ENCODE results near the gene SMG5. TPM values are rescaled to one million over a fixed set of nuclear protein-coding genes. Genes with fewer than 3 reads are reported as not detected.
A peak's percentile ranks its signal among the peaks of the same experiment; 100 is the strongest.
"Not testable (repeated sequence)": the region's sequence is repeated elsewhere in the genome, so short reads cannot be mapped to it uniquely, and the experiment has no call there.

Gene SMG5
- total RNA-seq, 1 donor from 2014 or later = 95.8 TPM

DNA sequence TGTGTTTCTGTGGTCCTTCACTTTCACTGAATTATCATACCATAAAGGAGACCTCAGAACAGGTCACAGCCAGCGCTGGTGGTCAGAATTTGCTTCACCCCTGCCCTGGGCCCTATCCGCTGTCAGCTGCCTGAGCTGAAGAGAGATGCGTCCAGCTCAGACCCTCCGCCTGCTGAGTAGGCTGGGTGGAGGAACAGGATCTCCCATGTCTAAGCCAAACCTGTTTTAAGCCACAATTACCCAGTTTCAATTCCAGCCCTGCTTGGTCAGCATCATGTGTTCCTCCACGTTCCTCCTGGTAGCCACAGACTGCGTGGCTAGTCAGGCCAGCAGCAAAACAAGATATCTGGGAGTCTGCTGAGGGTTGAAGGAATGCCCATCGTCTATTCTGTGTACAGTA lies 54.1 kb downstream of the SMG5 start:
- peaks cover 34% of the 10 kb centered on the region for H3K36me3 Mint-ChIP-seq (ENCODE audit: low read depth)
- peak overlapping the region; percentile 46 for H3K27ac Mint-ChIP-seq
- no peaks in the 10 kb centered on the region for H3K27me3 Mint-ChIP-seq
- H3K4me1 Mint-ChIP-seq = peaks cover 24% of the 10 kb centered on the region
- no peak overlapping the region for H3K4me3 Mint-ChIP-seq
- DNase-seq = no peak
- H3K9me3 Mint-ChIP-seq = no peaks in the 10 kb centered on the region
- intact Hi-C loops (cut with micrococcal nuclease) = no loop called here

DNA sequence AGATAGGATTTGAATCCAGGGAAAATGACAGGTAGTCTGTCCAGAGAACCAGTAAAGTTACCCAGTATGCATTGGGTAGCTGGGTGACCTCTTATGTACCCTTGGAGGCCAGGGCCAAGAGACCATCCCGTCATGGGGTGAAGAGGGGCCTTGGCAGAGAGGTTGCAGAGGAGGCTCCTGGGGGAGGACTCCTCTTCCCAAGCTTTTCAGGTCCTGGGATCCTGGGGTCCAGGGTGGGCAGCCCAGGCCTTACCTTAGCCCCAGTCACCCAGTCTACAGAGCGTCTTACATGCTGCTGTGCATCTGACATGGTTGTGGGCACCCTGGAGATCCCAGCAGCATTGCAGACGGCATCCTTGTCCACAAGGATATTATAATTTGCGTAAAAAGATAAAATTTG lies 55.8 kb downstream of the SMG5 start:
- H3K4me3 Mint-ChIP-seq = no peak overlapping the region
- intact Hi-C loops (cut with micrococcal nuclease) = no loop called here
- no peaks in the 10 kb centered on the region for H3K27me3 Mint-ChIP-seq
- H3K4me1 Mint-ChIP-seq = peaks cover 41% of the 10 kb centered on the region
- no peaks in the 10 kb centered on the region for H3K9me3 Mint-ChIP-seq
- peaks cover 38% of the 10 kb centered on the region for H3K36me3 Mint-ChIP-seq (ENCODE audit: low read depth)
- DNase-seq = no peak
- H3K27ac Mint-ChIP-seq = peak overlapping the region; percentile 90

DNA sequence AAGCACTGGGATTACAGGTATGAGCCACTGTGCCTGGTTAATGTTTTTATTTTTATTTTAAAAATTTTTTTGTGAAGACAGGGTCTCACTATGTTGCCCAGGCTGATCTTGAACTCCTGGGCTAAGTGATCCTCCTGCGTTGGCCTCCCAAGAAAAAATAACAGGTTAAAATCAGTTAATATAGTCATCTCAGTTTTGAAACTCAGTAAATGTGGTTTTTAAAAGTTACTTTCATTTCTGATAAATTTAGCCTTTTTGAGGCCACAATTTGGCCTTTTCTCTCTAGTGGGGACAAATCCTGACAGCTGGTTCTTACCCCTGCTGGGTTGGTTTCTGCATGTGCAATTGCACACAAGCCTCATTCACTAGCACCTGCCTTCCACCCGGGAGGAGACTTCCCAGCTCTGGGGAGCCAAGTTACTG lies 56.5 kb downstream of the SMG5 start:
- H3K4me1 Mint-ChIP-seq = peaks cover 48% of the 10 kb centered on the region
- no peaks in the 10 kb centered on the region for H3K27me3 Mint-ChIP-seq
- peaks cover 45% of the 10 kb centered on the region for H3K36me3 Mint-ChIP-seq (ENCODE audit: low read depth)
- peak overlapping the region; percentile 26 for H3K4me3 Mint-ChIP-seq
- H3K9me3 Mint-ChIP-seq = peaks cover 2% of the 10 kb centered on the region
- H3K27ac Mint-ChIP-seq = peak overlapping the region; percentile 90
- intact Hi-C loops (cut with micrococcal nuclease) = no loop called here
- DNase-seq = peak; percentile 73

DNA sequence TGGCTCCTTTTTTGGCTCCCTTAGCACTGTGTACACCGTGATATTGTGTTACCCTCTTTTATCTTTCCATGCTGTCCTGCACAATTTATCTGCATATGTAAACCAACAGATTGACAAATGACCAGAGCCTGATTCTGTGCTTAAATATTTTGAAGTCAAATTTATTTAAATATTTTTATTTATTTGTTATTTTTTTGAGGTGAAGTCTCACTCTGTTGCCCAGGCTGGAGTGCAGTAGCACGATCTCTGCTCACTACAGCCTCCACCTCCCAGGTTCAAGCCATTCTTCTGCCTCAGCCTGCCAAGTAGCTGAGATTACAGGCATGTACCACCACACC lies 57.0 kb downstream of the SMG5 start:
- Mint-ChIP-seq H3K4me1 (peaks cover 51% of the 10 kb centered on the region), H3K4me3 (peak overlapping the region; percentile 40), H3K27me3 (no peaks in the 10 kb centered on the region), H3K36me3 (ENCODE audit: low read depth) (peaks cover 48% of the 10 kb centered on the region), H3K27ac (peak overlapping the region; percentile 86), H3K9me3 (peaks cover 4% of the 10 kb centered on the region)
- no peak for DNase-seq
- intact Hi-C loops (cut with micrococcal nuclease) = loop anchor here (1.0 kb wide), 2 partner anchors 79 to 84 kb away; no protein-coding TSS in a partner anchor

DNA sequence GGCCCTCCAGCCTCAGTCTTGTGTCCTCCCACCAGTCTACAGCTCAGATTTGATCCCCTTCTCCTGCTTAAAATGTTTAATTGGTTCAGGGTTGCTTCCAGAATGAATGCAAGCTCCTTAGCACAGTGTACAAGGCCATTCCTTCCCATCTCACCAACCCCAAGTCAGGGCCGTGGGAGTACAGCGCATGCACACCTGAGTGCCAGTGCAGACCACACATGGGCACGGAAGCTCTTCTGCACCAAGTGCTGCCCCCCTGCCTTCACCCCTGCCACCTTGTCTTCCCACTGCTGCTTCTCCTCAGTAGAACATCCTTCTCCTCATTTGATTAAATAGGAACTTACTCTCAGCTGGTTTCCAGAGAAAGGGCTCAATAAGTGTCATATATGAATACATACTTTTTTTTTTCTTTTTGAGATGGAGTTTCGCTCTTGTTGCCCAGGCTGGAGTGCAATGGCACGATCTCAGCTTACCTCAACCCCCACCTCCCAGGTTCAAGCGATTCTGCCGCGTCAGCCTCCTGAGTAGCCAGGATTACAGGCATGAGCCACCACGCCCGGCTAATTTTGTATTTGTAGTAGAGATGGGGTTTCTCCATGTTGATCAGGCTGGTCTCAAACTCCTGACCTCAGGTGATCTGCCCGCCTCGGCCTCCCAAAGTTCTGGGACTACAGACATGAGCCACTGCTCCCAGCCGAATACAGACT lies 60.5 kb downstream of the SMG5 start:
- peak overlapping the region; percentile 93 for H3K27ac Mint-ChIP-seq
- intact Hi-C loops (cut with micrococcal nuclease) = no loop called here
- no peak for DNase-seq
- H3K4me1 Mint-ChIP-seq = peaks cover 59% of the 10 kb centered on the region
- H3K27me3 Mint-ChIP-seq = no peaks in the 10 kb centered on the region
- peak overlapping the region; percentile 65 for H3K4me3 Mint-ChIP-seq
- H3K9me3 Mint-ChIP-seq = peaks cover 9% of the 10 kb centered on the region
- peaks cover 51% of the 10 kb centered on the region for H3K36me3 Mint-ChIP-seq (ENCODE audit: low read depth)

DNA sequence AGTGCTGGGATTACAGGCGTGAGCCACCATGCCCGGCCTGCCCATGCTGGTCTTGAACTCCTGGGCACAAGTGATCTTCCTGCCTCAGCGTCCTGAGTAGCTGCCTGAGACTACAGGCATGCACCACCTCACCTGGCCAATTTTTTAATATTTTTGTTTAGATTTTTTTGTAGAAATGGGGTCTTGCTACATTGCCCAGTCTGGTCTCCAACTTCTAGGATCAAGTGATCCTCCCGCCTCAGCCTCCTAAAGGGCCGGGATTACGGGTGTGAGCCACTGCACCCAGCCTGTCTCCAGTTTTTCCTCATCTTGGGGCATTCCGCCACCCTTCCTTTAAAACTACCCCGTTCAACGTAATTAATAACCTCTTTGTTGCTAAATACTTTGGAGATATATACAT lies 62.4 kb downstream of the SMG5 start:
- DNase-seq = no peak
- intact Hi-C loops (cut with micrococcal nuclease) = no loop called here
- Mint-ChIP-seq H3K27me3 (no peaks in the 10 kb centered on the region), H3K4me1 (peaks cover 53% of the 10 kb centered on the region), H3K36me3 (ENCODE audit: low read depth) (peaks cover 46% of the 10 kb centered on the region), H3K27ac (peak overlapping the region; percentile 96), H3K4me3 (no peak overlapping the region), H3K9me3 (peaks cover 9% of the 10 kb centered on the region)

DNA sequence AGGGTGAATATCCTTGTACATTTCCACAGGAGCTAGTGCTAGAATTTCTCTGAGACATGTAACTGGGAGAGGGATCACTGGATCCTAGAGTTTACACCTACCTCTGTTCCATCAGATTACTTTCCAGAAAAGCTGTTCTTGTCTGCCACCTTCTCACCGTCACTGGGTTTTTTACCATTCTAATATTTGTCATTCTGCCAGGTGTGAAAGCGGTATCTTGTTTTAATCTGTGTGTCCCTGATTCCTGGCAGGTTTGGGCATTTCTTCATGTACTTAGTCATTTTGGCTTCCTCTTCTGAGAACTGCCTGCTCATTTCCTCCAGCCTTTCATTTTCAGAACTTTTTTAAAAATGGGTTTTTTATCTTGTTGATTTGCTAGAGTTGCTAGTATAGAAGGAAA lies 64.8 kb downstream of the SMG5 start:
- peaks cover 9% of the 10 kb centered on the region for H3K9me3 Mint-ChIP-seq
- H3K36me3 Mint-ChIP-seq (ENCODE audit: low read depth) = peaks cover 58% of the 10 kb centered on the region
- intact Hi-C loops (cut with micrococcal nuclease) = loop anchor here (1.0 to 10.0 kb wide), 3 partner anchors 25 to 287 kb away; partner anchors contain the start of gene MEF2D
- H3K27me3 Mint-ChIP-seq = no peaks in the 10 kb centered on the region
- peak overlapping the region; percentile 100 for H3K27ac Mint-ChIP-seq
- peak overlapping the region; percentile 74 for H3K4me3 Mint-ChIP-seq
- peaks cover 53% of the 10 kb centered on the region for H3K4me1 Mint-ChIP-seq
- peak; percentile 84 for DNase-seq

DNA sequence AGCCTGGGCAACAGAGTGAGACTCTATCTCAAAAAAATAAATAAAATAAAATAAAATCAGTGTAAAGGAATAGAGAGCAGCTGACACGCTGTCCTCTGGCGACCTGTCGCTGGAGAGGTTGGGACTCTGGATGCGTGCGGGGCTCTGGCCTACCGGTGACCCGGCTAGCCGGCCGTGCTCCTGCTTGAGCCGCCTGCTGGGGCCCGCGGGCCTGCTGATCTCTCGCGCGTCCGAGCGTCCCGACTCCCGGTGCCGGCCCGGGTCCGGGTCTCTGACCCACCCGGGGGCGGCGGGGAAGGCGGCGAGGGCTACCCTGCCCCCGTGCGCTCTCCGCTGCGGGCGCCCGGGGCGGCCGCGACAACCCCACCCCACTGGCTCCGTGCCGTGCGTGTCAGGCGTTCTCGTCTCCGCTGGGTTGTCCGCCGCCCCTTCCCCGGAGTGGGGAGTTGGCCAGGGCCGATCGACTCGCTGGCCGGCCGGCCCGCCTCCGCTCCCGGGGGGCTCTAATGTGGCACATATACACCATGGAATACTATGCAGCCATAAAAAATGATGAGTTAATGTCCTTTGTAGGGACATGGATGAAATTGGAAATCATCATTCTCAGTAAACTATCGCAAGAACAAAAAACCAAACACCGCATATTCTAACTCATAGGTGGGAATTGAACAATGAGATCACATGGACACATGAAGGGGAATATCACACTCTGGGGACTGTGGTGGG lies 66.1 kb downstream of the SMG5 start:
- DNase-seq, H3K27me3 Mint-ChIP-seq, H3K4me3 Mint-ChIP-seq, H3K9me3 Mint-ChIP-seq: not testable (repeated sequence)
- Mint-ChIP-seq H3K36me3 (ENCODE audit: low read depth) (peaks cover 62% of the 10 kb centered on the region), H3K27ac (peak overlapping the region; percentile 100), H3K4me1 (peaks cover 50% of the 10 kb centered on the region)
- intact Hi-C loops (cut with micrococcal nuclease) = loop anchor here (10.0 kb wide), 1 partner anchor 288 kb away; the partner anchor contains the start of gene MEF2D

DNA sequence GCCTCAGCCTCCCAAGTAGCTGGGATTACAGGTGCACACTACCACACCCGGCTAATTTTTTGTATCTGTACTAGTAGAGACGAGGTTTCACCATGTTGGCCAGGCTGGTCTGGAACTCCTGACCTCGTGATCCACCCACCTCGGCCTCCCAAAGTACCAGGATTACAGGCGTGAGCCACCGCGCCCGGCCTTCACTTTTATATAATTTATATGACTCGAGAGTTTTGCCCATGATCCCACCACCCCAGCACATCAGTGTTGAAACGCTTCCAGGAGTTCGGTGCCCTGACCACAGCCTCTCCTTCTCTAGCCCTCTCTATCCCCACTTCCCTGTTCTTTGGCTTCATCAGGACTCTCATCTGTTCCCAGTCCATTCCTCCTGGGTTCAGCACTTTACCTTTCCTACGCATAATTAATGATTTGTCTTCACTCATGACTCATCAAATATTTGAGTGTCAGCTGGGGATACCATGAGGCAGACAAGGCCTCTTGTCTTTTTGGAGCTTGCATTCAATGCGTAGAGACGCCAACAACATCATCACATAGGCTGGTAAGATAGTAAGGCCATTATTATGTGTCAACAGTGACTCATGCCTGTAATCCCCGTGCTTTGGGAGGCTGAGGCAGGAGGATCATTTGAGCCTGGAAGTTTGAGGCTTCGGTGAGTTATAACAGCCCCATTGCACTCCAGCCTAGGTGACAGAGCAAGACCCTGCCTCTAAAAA lies 68.4 kb downstream of the SMG5 start:
- H3K27ac Mint-ChIP-seq = peak overlapping the region; percentile 96
- H3K9me3 Mint-ChIP-seq = peaks cover 1% of the 10 kb centered on the region
- peaks cover 67% of the 10 kb centered on the region for H3K36me3 Mint-ChIP-seq (ENCODE audit: low read depth)
- intact Hi-C loops (cut with micrococcal nuclease) = loop anchor here (10.0 kb wide), 1 partner anchor 291 kb away; the partner anchor contains the start of gene MEF2D
- no peak for DNase-seq
- no peaks in the 10 kb centered on the region for H3K27me3 Mint-ChIP-seq
- H3K4me3 Mint-ChIP-seq = peak overlapping the region; percentile 98
- peaks cover 43% of the 10 kb centered on the region for H3K4me1 Mint-ChIP-seq

DNA sequence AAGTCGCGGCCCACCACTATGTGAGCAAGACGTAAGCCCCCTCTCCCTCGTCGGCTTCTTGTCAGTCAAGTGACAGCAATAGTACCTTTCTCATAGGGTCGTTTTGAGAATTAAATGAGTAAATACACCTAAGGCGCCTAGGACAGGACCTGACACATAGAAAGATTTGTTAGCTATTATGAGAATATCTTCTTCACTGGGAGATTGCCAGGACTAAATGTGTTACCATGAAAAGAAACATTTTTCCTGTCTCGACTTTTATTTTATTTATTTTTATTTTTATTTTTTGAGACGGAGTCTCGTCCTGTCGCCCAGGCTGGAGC lies 69.0 kb downstream of the SMG5 start:
- no peak for DNase-seq
- H3K27me3 Mint-ChIP-seq = no peaks in the 10 kb centered on the region
- peaks cover 71% of the 10 kb centered on the region for H3K36me3 Mint-ChIP-seq (ENCODE audit: low read depth)
- intact Hi-C loops (cut with micrococcal nuclease) = loop anchor here (1.0 to 10.0 kb wide), 5 partner anchors 10 to 291 kb away; partner anchors contain the start of genes MEF2D and SMG5
- no peaks in the 10 kb centered on the region for H3K9me3 Mint-ChIP-seq
- peak overlapping the region; percentile 99 for H3K27ac Mint-ChIP-seq
- H3K4me3 Mint-ChIP-seq = peak overlapping the region; percentile 98
- peaks cover 42% of the 10 kb centered on the region for H3K4me1 Mint-ChIP-seq

DNA sequence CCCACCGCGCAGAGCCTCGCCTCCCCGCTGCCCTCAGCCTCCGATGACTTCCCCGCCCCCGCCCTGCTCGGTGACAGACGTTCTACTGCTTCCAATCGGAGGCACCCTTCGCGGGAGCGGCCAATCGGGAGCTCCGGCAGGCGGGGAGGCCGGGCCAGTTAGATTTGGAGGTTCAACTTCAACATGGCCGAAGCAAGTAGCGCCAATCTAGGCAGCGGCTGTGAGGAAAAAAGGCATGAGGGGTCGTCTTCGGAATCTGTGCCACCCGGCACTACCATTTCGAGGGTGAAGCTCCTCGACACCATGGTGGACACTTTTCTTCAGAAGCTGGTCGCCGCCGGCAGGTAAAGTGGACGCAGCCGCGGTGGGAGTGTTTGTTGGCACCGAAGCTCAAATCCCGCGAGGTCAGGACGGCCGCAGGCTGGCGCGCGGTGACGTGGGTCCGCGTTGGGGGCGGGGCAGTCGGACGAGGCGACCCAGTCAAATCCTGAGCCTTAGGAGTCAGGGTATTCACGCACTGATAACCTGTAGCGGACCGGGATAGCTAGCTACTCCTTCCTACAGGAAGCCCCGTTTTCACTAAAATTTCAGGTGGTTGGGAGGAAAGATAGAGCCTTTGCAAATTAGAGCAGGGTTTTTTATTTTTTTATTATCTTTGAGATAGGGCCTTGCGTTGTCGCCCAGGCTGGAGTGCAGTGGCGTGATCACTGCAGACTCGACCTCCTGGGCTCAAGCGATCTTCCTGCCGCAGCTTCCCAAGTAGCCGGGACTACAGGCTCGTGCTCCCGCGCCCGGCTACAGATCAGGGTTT lies 69.6 kb downstream of the SMG5 start, which contains the start of gene PMF1:
Gene PMF1 (plus strand): TSS at position 175 of the 811 bp plus-strand sequence. CDS start 9 bp downstream, at position 184.
- peak; percentile 98 for DNase-seq
- peaks cover 38% of the 10 kb centered on the region for H3K4me1 Mint-ChIP-seq
- H3K9me3 Mint-ChIP-seq = no peaks in the 10 kb centered on the region
- intact Hi-C loops (cut with micrococcal nuclease) = loop anchor here (1.0 to 10.0 kb wide), 5 partner anchors 10 to 292 kb away; partner anchors contain the start of genes MEF2D and SMG5
- H3K4me3 Mint-ChIP-seq = peak within 1 kb of the TSS; percentile 98
- H3K27ac Mint-ChIP-seq = peak within 1 kb of the TSS; percentile 99
- no peaks in the 10 kb centered on the region for H3K27me3 Mint-ChIP-seq
- H3K36me3 Mint-ChIP-seq (ENCODE audit: low read depth) = peaks cover 70% of the 10 kb centered on the region

DNA sequence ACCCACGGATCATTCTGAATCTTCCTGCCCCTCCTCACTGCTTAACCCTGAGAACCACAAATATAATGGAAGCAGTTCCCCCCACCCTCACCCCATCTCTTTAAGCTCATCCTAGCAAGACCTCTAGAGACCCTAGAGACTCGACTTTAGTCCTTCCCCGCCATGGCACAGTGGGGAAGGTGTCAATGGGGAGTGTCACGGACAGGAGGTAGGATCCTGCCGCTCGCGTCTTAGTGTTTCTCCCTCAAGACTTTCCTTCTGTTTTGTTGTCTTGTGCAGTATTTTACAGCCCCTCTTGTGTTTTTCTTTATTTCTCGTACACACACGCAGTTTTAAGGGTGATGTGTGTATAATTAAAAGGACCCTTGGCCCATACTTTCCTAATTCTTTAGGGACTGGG lies 70.5 kb downstream of the SMG5 start:
- intact Hi-C loops (cut with micrococcal nuclease) = loop anchor here (2.0 to 10.0 kb wide), 3 partner anchors 13 to 293 kb away; partner anchors contain the start of genes MEF2D and SMG5
- no peaks in the 10 kb centered on the region for H3K9me3 Mint-ChIP-seq
- DNase-seq = no peak
- H3K27ac Mint-ChIP-seq = peak overlapping the region; percentile 99
- H3K4me1 Mint-ChIP-seq = peaks cover 31% of the 10 kb centered on the region
- H3K4me3 Mint-ChIP-seq = peak overlapping the region; percentile 98
- H3K36me3 Mint-ChIP-seq (ENCODE audit: low read depth) = peaks cover 71% of the 10 kb centered on the region
- no peaks in the 10 kb centered on the region for H3K27me3 Mint-ChIP-seq

DNA sequence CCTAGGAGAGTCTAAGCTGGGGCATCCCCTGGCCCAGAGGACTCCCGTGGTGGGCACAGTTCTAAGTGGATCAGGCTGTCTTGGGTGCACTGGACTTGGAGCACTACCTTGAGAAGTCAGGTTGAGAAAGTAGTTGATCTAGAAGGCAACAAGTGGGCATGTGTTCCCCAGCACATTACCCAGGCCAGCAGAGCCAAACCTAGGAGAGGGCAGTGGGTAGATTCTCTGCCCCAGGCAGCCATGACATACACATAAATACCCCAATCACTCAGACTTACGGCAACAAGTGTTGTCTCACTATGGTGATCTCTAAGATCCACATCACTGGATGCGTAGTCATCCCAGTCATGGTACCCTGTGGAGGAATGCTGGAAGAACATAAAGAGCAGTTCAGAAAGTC lies 71.4 kb downstream of the SMG5 start:
- H3K36me3 Mint-ChIP-seq (ENCODE audit: low read depth) = peaks cover 75% of the 10 kb centered on the region
- H3K27me3 Mint-ChIP-seq = no peaks in the 10 kb centered on the region
- peaks cover 31% of the 10 kb centered on the region for H3K4me1 Mint-ChIP-seq
- H3K4me3 Mint-ChIP-seq = no peak overlapping the region
- H3K9me3 Mint-ChIP-seq = no peaks in the 10 kb centered on the region
- peak overlapping the region; percentile 99 for H3K27ac Mint-ChIP-seq
- intact Hi-C loops (cut with micrococcal nuclease) = loop anchor here (10.0 kb wide), 1 partner anchor 294 kb away; the partner anchor contains the start of gene MEF2D
- no peak for DNase-seq

Data from activated CD4-positive, alpha-beta T cell treated with anti-CD3 and anti-CD28 coated beads, Interleukin-2, amount 10 ng/mL, durations not matched to agents 24 days and 14 days (primary cell).